GM03348 (cell line): ENCODE measurements around the gene SREBF2.
A peak's percentile ranks its signal among the peaks of the same experiment; 100 is the strongest.

Experiments used
- DNase-seq: peaks from one replicate; pipeline ENCODE4 v3.0.0; 2012; ENCODE audit warnings: low spot score

SREBF2 gene

GRCh38 chr22:41876675-41877074, 43.8 kb downstream of the SREBF2 start:
- DNase-seq = no peak

- no peak for DNase-seq
These were observed 47.7 kb downstream of the SREBF2 start for GRCh38 chr22:41880653-41881052.

- DNase-seq = no peak
These were observed 50.5 kb downstream of the SREBF2 start for GRCh38 chr22:41883400-41883799.

GRCh38 chr22:41885116-41885515, 52.2 kb downstream of the SREBF2 start:
- DNase-seq = no peak

GRCh38 chr22:41885516-41885915, 52.6 kb downstream of the SREBF2 start:
- DNase-seq = no peak

GRCh38 chr22:41888627-41889200, 55.8 kb downstream of the SREBF2 start:
- DNase-seq = peak; percentile 64

GRCh38 chr22:41891407-41891806, 58.5 kb downstream of the SREBF2 start:
- no peak for DNase-seq

- no peak for DNase-seq
These were observed 59.8 kb downstream of the SREBF2 start for GRCh38 chr22:41892721-41893120.

- no peak for DNase-seq
These were observed 60.9 kb downstream of the SREBF2 start for GRCh38 chr22:41893591-41894375.

- DNase-seq = no peak
These were observed 65.7 kb downstream of the SREBF2 start for GRCh38 chr22:41898645-41899044.

GRCh38 chr22:41899110-41899509, 66.2 kb downstream of the SREBF2 start:
- no peak for DNase-seq

GRCh38 chr22:41899992-41900651, 67.2 kb downstream of the SREBF2 start:
- DNase-seq = no peak

- DNase-seq = no peak
These were observed 67.9 kb downstream of the SREBF2 start for GRCh38 chr22:41900652-41901312.

- DNase-seq = no peak
These were observed 69.1 kb downstream of the SREBF2 start for GRCh38 chr22:41902016-41902415.

- no peak for DNase-seq
These were observed 70.1 kb downstream of the SREBF2 start for GRCh38 chr22:41902932-41903421.

- DNase-seq = no peak
These were observed 71.8 kb downstream of the SREBF2 start for GRCh38 chr22:41904450-41905410.

GRCh38 chr22:41905411-41906202, 72.7 kb downstream of the SREBF2 start:
- no peak for DNase-seq

GRCh38 chr22:41906822-41907221, 73.9 kb downstream of the SREBF2 start:
- DNase-seq = no peak

- DNase-seq = no peak
These were observed 74.8 kb downstream of the SREBF2 start for GRCh38 chr22:41907436-41908401.
